ENCODE results near the gene CLIC5. TPM values are rescaled to one million over a fixed set of nuclear protein-coding genes. Genes with fewer than 3 reads are reported as not detected.

The CLIC5 gene
- total RNA-seq, 1 donor from 2014 or later: 0.07 TPM

GRCh38 chr6:45896783-45897441 lies 118.7 kb downstream of the CLIC5 start:
- no peak for DNase-seq (ENCODE audit: low read depth, low spot score)

GRCh38 chr6:45895569-45895968 lies 120.1 kb downstream of the CLIC5 start:
- DNase-seq (ENCODE audit: low read depth, low spot score): no peak

DNA sequence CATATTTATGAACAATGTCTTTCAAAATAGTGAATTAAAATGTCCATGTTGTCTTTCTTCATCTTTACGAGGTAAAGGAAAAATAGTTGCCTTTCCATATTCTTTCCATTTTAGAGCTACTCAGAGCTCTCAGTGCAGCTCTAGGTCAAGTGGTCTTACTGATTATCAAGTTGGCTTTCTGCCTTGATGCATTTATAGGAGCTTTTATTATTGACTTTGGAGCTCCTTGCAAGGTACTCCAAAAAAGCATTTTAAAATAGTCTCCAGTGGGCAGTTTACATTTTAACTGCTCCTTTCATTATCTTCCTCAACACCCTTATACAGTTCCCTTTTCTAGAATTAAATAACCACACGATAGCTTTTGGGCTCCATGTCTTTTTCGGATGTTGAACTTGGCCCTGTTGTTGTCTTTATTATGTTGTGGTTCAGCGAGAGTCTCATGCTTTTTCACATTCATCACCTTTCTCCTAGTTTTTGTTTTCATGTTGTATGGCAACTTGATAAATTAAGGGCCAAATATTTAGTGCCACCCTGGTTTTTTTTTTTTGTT lies 122.9 kb downstream of the CLIC5 start:
- DNase-seq (ENCODE audit: low read depth, low spot score): no peak

- DNase-seq (ENCODE audit: low read depth, low spot score): no peak
Observed at GRCh38 chr6:45892196-45892595, 123.5 kb downstream of the CLIC5 start.

DNA sequence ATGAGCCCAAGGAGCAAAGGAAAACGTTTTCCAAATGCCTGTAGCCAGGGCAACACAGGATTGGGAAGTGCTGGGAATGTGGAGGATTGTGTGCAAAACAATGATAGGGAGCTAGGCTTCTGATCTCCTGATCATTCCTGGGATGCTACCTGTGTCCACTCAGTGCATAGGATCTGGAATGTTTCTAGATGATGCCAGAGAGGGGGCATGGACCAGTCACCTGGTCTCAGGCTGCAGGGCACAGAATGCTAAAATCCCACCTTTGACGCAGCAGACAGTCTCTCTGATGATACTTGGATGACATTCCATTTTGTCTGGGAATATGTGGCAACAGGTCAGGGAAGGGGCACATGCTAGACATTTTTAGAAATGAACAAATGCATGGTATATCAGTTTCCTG lies 128.9 kb downstream of the CLIC5 start:
- DNase-seq (ENCODE audit: low read depth, low spot score): no peak

DNA sequence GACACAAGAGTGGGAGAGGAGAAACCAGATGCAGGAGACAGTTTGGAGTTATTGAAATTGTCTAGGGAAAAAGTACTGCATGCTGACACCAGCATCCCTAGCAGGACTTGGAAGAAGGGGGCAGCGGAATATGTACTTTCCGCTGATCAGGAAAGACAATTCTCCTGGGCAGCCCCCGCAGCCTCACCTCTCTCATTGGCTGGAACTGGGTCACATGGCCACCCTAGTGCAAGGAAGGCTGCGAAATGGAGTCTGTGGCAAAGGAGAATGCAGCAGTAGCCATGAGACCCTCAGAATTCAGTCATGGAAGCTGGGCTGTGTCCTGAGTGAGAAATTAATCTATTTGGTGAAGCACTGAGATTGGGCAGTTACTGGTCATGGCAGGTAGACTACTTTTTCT lies 131.3 kb downstream of the CLIC5 start:
- no peak for DNase-seq (ENCODE audit: low read depth, low spot score)

DNA sequence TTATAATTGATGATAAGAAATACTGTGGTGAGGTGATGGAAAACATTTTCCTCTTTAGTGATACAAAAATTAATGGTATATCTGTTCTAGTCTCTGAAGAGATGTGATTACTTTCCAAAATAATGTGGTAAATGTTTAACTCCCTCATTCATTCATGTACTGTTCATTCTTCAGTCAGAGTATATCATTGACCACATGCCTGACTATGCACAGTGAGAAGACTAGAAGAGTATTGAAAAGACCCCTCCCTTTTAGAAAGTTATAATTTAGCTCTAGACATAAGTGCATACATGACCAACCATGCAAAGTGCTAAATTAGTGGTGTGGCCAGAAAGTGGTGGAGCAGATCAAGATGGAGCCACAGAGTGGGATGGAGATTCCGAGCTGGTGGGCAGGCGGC lies 133.0 kb downstream of the CLIC5 start:
- DNase-seq (ENCODE audit: low read depth, low spot score): no peak

- DNase-seq (ENCODE audit: low read depth, low spot score): no peak
Observed at GRCh38 chr6:45881705-45882467, 133.8 kb downstream of the CLIC5 start.

- no peak for DNase-seq (ENCODE audit: low read depth, low spot score)
Observed at GRCh38 chr6:45880676-45881075, 135.0 kb downstream of the CLIC5 start.

DNA sequence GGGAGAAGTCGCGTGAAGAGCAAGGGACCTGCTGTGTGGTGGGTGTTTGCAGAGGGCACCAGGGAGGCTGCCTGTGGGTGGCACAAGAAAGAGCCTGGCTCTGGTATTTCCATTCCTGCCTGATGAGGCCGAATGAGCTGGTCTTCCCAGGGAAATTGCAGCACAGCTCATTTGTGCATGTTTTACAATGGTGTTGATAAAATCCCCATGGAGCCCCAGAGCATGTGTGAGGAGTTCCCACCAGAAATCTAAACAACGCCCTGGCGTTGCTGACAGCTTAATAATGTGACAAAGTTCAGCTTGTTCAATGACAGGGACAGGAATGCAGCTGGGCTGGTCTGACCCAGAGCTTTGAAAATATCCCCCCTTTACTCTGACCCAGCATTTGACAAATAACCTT lies 135.5 kb downstream of the CLIC5 start:
- no peak for DNase-seq (ENCODE audit: low read depth, low spot score)

GRCh38 chr6:45877970-45878590 lies 137.6 kb downstream of the CLIC5 start:
- no peak for DNase-seq (ENCODE audit: low read depth, low spot score)

DNA sequence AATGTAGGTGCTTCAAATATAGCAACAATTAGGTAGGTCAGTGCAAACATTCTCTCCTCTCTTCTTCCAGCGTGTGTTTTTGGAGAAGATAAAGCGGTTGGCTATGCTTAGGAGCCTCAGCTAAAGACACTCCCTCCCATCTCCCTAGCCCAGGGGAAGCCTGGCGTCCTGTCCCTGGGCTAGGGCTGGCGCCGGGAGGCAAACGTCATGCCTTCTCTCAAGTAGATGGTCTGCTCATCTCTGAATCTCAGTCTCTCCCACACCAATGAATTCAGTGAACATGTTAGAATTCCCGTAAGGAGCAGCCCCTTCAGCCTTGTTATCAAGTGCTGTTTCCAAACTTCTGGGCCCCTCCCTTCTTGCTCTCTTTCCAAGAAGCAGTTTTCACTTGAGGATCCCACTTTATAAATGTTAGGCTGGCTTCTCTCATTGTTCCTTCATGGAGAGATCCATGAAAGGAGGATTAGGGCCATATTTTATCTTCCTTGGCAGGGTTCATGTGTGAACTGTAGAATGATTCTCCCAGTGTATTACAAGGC lies 142.8 kb downstream of the CLIC5 start:
- DNase-seq (ENCODE audit: low read depth, low spot score): no peak

- DNase-seq (ENCODE audit: low read depth, low spot score): no peak
Observed at GRCh38 chr6:45870531-45870930, 145.1 kb downstream of the CLIC5 start.

- no peak for DNase-seq (ENCODE audit: low read depth, low spot score)
Observed at GRCh38 chr6:45864651-45865050, 151.0 kb downstream of the CLIC5 start.

DNA sequence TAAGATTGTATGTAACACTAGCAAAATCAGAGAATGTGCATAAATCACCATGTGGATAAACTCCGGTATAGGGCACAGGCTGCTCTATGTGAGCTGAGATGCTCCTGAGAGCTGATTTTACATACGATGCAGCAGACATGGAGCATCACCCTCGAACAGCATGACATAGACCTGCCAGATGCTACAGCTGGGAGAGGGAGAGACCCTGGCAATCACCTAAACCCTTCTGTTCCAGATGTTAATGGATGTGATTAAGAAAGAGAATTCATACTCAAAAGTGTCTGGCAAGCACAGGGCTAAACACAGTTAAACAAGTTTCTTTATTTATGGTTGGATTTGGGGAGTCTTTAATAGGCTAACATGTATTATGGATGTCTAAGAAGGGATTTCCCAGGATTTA lies 157.0 kb downstream of the CLIC5 start:
- no peak for DNase-seq (ENCODE audit: low read depth, low spot score)

GRCh38 chr6:45857827-45858226 lies 157.8 kb downstream of the CLIC5 start:
- DNase-seq (ENCODE audit: low read depth, low spot score): no peak

DNA sequence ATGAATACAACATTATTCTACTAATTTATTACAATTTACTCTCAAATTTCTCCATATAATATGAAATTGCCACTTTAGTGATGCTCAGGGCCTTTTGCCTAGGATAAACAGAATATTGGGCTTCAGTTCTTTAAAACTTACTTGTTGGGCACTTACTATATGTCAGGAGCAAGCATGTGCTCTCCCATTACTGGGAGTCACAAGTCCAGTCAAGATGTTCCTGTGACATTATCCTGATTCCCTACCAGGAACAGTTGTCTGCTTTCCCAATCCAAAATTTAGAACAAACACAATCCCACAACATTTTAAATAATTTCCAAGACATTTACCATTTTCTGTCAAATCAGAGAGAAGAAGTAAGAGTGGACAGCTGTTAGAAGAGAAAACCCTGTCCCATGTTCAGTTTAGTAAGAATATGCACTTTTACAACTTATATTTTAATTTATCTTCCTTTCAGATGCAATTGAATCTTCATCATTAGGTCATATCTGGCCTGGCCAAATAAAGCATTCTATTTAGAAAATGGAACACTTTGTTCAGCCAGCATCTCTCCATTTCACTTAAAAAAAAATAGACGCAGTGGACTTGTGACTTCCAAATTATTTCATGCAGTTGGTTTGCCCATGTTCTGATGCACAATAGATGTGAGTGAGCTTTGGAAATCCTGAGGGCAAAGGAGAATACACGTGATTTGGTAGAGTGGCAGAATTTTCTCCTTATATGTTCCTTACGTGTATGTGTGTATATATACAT lies 159.8 kb downstream of the CLIC5 start:
- DNase-seq (ENCODE audit: low read depth, low spot score): no peak

GRCh38 chr6:45854149-45854742 lies 161.4 kb downstream of the CLIC5 start:
- DNase-seq (ENCODE audit: low read depth, low spot score): no peak

- no peak for DNase-seq (ENCODE audit: low read depth, low spot score)
Observed at GRCh38 chr6:45851034-45851400, 164.6 kb downstream of the CLIC5 start.

GRCh38 chr6:45850378-45851033 lies 165.2 kb downstream of the CLIC5 start:
- no peak for DNase-seq (ENCODE audit: low read depth, low spot score)

DNA sequence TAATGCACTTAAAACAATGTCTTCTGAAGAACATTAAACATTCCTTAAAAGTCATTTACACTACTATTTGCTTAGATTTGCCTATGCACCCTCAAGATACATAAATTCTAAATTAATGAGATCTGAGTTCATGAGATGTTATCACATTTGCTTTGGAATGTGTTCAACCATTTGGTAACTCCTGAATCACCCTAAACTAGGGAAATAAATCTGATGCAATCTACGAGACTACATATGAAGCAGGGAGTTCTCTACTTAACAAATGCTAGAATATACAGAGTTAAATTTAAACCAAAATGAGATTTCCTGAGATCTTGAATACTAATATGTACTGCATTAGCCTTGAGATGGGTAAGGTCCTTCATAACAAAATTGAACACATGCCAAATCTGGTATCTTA lies 170.1 kb downstream of the CLIC5 start:
- DNase-seq (ENCODE audit: low read depth, low spot score): no peak
